H1 (cell line): ENCODE results near the gene FJX1. TPM values are rescaled to one million over a fixed set of nuclear protein-coding genes. Genes with fewer than 3 reads are reported as not detected.

ENCODE experiments used
- KDM4A ChIP-seq: IDR thresholded peaks from one replicate; pipeline ENCODE4 v1.7.1; 2012; ENCODE audit warnings: low read depth, mild to moderate bottlenecking, moderate library complexity, low read length, inconsistent platforms; ENCODE audit not compliant: severe bottlenecking
- SUZ12 ChIP-seq: fragments of 200-600 bp; sonication (generic); IDR thresholded peaks from 2 replicates; pipeline ENCODE4 v1.6.1; 2012; ENCODE audit warnings: mild to moderate bottlenecking, inconsistent platforms, low read length, moderate library complexity, mixed read lengths
- TEAD4 ChIP-seq: IDR thresholded peaks from 2 replicates; pipeline ENCODE4 v1.6.1; 2012; ENCODE audit warnings: low read depth, low read length, inconsistent platforms, mixed read lengths
- polyA plus RNA-seq, 7 experiments: library from polyadenylated mRNA; depleted of rRNA in 3 of 7; stranded (reverse) in 5 of 7; unstranded in 2 of 7; fragments of >200 nt in 5 of 7; fragments of 200-250 nt in 2 of 7; gene quantifications; 1 replicate in 5 of 7; 2 replicates in 1 of 7; 4 replicates in 1 of 7; pipeline versions ENCODE4 v1.2.1 to v1.2.3, GENCODE V29; 2011 to 2013; ENCODE audit warnings: missing spikeins in 2 of 7, mixed read lengths in 2 of 7
- total RNA-seq: library from RNA; stranded (reverse); fragmentation: NEBNext Ultra II Directional; extraction: Animal tissue kit (Norgen Biotek cat#: 25700); gene quantifications from 2 replicates; pipeline ENCODE4 v1.2.1, GENCODE V29; 2021

Gene FJX1
- total and polyA plus RNA-seq, 2 of the 8 experiments (the other 6 are each of a cell fraction or from before 2014, with no cell fraction given): 6.3 to 13.3 TPM

DNA sequence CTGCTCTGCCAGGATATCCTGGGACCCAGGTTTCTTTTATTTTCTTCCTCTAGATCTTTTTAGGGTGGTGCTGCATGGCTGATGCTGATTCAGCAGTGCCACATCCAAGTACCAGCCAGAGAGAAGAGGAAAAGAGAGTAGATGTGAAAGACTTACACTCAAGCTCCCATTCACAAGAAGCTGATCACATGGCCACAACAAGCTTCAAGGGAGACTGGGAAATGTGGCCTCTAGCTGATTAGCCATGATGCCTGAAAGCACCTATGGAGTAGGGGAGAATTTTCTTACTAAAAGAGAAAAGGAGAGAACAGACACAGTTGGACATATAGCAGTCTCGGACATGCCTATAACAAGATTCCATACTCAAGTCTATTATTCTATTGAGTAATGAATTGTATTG lies 34.4 kb upstream of the FJX1 start (continued):
- no peak for TF ChIP-seq TEAD4
- no peak for TF ChIP-seq SUZ12
- TF ChIP-seq KDM4A: no peak
